Adipocyte (in vitro differentiated cells): Measurements from ENCODE around the gene MSANTD1.

Experiments
- DNase-seq: peaks from one replicate; pipeline ENCODE4 v3.0.0-alpha.2; 2015; ENCODE audit warnings: low read depth
- H3K27me3 ChIP-seq: replicated peaks from 2 replicates; pipeline ENCODE4 v1.7.0; 2013; ENCODE audit warnings: mild to moderate bottlenecking, low read length, moderate library complexity; ENCODE audit not compliant: control insufficient read depth, insufficient read depth
- H3K36me3 ChIP-seq: 2 replicates; pipeline ENCODE4 v1.7.0; 2013; ENCODE audit warnings: low read length, mild to moderate bottlenecking, moderate library complexity; ENCODE audit not compliant: control insufficient read depth, insufficient read depth, severe bottlenecking
- H3K4me1 ChIP-seq: 2 replicates; pipeline ENCODE4 v1.7.0; 2013; ENCODE audit warnings: mild to moderate bottlenecking, low read length, moderate library complexity; ENCODE audit not compliant: control insufficient read depth, insufficient read depth
- H3K4me3 ChIP-seq: 2 replicates; pipeline ENCODE4 v1.7.0; 2013; ENCODE audit warnings: mild to moderate bottlenecking, low read length, moderate library complexity
- H3K9ac ChIP-seq: 2 replicates; pipeline ENCODE4 v1.7.0; 2013; ENCODE audit warnings: mild to moderate bottlenecking, low read length, moderate library complexity
- H3K9me3 ChIP-seq: 2 replicates; pipeline ENCODE4 v1.7.0; 2013; ENCODE audit warnings: mild to moderate bottlenecking, low read length, moderate library complexity; ENCODE audit not compliant: control insufficient read depth

MSANTD1 gene

DNA sequence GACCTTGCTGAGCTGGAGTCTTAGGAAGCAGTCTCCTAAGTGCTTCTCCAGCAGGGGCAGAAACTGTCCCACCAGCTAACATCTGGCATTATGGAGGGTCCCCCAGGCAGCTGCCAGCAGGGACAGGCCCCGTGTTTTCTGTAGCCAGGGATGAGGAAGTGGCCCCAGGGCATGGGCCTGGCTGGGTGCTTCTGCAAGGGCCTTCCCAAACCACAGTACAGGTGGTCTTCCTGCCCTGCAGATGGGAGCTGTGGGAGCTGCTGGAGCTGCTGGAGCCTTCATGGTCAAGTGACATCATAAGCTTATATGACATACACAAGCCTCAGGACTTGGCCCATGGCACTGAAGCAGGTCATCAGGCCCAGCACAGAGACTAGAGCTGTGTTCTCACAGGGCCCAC, 5.0 kb upstream of the MSANTD1 start:
- no peak for DNase-seq
- H3K9ac ChIP-seq = no peak overlapping the region
- H3K27me3 ChIP-seq = no peaks in the 10 kb centered on the region
- H3K36me3 ChIP-seq = peaks cover 24% of the 10 kb centered on the region
- H3K4me3 ChIP-seq = no peak overlapping the region
- no peaks in the 10 kb centered on the region for H3K9me3 ChIP-seq
- H3K4me1 ChIP-seq = peaks cover 10% of the 10 kb centered on the region

DNA sequence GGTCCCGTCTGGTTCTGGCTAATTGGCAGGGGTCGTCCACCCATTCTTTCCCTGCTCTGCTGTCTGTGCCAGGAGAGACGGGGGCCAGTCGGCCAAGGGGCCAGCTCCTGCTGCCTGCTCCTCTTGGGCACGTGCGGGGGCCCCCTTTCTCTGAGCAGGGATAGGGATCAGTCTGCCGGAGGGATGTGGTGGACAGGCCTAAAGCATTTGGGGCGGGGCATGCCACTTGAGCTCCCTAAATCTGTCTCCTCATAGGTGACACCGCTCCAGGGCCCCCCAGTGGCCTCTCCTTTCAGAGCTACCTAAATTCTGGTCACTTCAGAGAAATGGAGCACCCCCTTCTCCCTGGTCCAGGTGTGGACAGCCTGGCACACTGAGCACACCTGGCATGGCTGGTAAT, 4.2 kb upstream of the MSANTD1 start:
- no peak for DNase-seq
- Histone ChIP-seq H3K4me3 (no peak overlapping the region), H3K4me1 (peaks cover 10% of the 10 kb centered on the region), H3K27me3 (no peaks in the 10 kb centered on the region), H3K9ac (no peak overlapping the region), H3K9me3 (no peaks in the 10 kb centered on the region), H3K36me3 (peaks cover 17% of the 10 kb centered on the region)

DNA sequence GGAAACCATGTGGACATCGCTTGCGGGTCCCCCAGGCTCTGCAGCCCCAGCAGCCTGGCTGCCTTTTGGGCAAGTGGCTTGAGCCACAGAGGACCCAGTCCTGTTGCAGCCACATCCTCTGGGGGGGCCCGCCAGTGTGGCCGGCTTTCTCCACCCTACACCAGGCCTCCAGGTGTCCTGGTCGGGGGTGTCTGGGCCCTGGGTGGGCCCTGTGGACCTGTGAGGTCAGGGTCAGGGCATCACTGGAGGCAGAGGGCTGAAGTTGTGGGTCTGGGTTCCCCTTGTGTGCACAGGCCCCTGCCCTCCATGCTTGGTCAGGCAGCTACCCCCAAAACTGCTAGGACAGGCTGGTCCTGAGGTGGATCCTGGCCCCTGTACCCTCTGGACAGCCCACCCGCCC, 3.3 kb upstream of the MSANTD1 start:
- Histone ChIP-seq H3K4me3 (no peak overlapping the region), H3K9me3 (no peaks in the 10 kb centered on the region), H3K4me1 (peaks cover 10% of the 10 kb centered on the region), H3K27me3 (no peaks in the 10 kb centered on the region), H3K36me3 (peaks cover 7% of the 10 kb centered on the region), H3K9ac (no peak overlapping the region)
- no peak for DNase-seq

DNA sequence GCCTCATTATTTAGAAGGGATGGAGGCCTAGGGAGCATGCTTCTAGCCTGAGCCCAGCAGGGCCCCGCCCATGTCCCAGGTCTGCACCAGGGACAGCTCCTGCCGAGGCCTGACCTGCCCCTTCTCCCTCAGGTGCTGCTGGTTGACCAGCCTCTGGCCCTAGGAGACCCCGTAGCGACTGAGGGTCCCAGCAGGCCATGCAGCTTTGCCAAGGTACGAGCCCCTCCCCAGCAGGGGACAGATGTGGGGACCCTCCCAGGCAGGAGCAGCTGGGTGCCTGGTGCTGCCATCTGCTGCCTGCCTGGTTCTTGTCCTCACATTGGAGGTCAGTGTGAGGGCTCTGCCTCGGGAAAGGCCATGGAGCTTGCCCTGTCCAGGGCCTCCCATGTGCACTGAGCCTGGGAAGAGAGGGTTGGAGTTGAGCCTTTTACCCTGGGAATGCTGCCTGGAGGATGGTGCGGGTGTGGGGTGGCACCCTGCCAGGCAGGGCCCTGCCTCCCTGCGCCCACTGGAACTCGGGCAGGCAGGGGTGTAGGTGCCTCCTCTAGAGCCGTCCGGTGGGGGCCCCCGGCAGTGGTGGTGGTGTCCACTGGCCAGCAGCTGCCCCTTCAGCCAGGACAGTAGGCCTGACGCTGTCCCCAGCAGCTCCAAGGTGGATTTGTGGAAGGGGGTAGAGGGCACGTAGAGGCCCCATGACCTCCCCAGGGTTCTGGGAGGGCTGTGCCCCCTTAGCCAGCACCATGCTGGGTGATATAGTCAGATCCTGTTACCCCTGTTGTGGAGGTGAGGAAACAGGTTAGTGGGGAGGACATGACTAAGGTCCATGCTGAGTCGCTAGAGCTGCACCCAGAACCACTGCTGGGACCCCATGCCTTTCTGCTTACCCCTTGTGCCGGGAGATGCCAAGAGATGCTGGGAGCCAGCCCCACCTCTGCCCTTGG, 2.2 kb upstream of the MSANTD1 start:
- Histone ChIP-seq H3K27me3 (no peaks in the 10 kb centered on the region), H3K36me3 (no peaks in the 10 kb centered on the region), H3K9ac (no peak overlapping the region), H3K4me1 (peaks cover 5% of the 10 kb centered on the region), H3K4me3 (no peak overlapping the region), H3K9me3 (no peaks in the 10 kb centered on the region)
- DNase-seq = no peak

DNA sequence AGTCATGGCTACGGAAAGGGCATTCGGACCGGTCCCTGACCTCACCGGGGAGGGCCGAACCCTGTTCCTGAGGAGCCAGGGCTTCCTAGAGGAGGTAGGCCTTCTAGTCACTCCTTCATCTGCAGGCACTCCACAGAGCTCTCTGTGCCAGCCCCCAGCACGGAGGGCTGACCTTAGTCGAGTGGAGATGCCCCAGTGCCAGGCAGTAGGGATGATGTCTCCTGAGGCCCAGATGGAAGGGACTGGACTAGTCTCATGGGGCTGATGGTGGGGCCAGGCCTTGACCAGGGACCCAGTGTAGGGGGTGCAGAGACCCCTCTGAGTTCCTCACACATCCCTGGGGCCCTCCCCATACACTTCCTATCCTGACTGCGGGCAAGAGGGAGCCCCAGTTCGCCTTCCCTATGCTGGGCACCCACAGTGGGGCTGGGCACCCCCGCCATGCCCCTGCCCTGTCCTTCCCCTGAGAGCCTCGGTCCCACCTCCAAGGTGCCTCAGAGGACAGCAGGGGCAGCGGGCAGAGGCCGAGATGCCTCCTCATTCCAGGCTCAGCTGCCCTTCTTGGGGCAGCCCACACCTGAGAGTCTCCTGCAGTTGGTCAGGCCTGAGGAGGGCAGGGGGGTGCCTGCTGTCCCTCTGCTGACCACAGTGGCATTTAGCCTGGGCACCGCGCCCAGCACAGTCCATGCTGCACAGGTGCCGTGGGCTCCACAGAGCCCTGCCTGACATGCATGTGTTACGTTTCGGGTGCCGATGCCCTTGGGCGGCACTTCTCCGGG, 1.4 kb upstream of the MSANTD1 start:
- no peak for DNase-seq
- Histone ChIP-seq H3K4me3 (no peak overlapping the region), H3K9ac (no peak overlapping the region), H3K9me3 (no peaks in the 10 kb centered on the region), H3K4me1 (no peaks in the 10 kb centered on the region), H3K27me3 (no peaks in the 10 kb centered on the region), H3K36me3 (no peaks in the 10 kb centered on the region)

DNA sequence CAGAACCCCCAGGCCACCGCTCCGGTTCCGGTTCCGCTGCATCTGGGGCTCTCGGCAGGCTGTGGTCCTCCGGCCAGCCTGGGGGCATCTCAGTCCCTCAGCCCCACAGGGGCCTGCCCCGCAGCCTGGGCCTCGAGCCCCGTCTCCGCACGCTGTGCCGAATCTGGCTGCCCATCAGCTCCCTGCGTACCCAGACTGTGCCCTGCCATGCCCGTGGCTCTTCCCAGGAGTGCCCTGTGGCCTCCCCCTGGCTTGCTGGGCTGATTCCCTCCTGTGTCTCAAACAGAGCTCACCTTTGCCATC, 830 bp upstream of the MSANTD1 start:
- H3K9me3 ChIP-seq = no peaks in the 10 kb centered on the region
- H3K27me3 ChIP-seq = no peaks in the 10 kb centered on the region
- no peak for DNase-seq
- H3K4me3 ChIP-seq = no peak overlapping the region
- no peak overlapping the region for H3K9ac ChIP-seq
- no peaks in the 10 kb centered on the region for H3K36me3 ChIP-seq
- no peaks in the 10 kb centered on the region for H3K4me1 ChIP-seq

DNA sequence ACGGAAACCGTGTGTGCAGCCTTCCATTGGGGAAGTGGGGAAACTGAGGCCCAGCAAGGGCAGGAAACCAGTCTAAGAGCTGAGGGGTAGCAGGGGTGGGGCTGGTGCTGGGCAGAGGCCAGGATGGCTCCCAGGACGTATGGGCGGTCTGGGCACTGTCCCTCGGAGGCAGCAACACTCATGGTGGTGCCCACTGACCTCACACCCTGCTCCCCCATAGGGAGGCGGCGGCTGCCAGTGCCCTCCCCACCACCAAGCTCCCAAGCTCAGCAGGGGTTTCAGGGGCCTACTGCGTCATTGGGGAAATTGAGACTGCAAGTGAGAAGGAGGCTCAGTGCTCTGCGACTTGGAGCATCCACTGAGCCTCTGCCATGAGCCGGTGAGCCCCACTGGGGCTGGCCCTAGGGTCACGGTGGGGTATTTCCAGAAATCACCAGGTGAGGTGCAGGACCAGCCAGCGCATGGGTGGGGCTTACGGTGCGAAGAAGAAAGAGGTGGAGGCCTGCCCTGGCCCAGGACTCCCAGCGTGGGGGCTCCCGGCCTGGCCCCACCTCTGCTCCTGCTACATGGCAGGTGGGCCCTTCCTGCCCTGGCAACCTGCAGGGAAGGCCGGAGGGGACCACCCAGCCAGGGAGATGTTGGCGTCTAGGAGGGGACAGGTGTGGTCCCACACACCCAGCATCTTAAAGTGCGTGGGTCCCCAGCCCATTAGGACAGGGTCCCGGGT, 915 bp downstream of the MSANTD1 start:
- no peak overlapping the region for H3K9ac ChIP-seq
- DNase-seq = no peak
- no peaks in the 10 kb centered on the region for H3K9me3 ChIP-seq
- H3K27me3 ChIP-seq = no peaks in the 10 kb centered on the region
- no peaks in the 10 kb centered on the region for H3K36me3 ChIP-seq
- H3K4me1 ChIP-seq = no peaks in the 10 kb centered on the region
- H3K4me3 ChIP-seq = no peak overlapping the region

DNA sequence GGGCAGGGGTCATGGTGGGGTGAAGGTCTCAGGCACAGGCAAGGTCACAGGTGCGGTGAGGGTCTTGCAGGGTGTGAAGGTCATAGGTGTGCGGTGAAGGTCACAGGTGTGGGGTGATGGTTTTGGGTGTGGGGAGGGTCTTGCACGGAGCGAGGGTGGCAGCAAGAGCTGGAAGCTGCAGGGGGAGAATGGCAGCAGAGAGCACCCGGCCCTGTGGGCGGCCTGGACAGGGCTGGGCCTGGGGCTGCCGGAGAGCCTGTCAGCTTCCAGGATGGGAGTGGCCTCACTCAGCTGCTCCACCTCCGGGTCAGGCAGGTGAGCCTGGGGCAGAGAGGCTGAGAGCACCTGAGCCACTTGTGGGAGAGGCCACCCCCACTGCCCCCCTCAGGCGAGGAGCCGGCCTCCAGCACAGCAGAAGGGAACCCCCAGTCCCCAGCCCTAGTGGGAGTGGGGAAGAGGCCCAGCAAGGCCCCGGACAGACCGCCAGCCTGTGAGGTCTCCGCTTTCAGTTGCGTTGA, 1.5 kb downstream of the MSANTD1 start:
- no peak overlapping the region for H3K9ac ChIP-seq
- no peaks in the 10 kb centered on the region for H3K36me3 ChIP-seq
- H3K27me3 ChIP-seq = no peaks in the 10 kb centered on the region
- H3K9me3 ChIP-seq = no peaks in the 10 kb centered on the region
- H3K4me1 ChIP-seq = no peaks in the 10 kb centered on the region
- H3K4me3 ChIP-seq = no peak overlapping the region
- DNase-seq = no peak

DNA sequence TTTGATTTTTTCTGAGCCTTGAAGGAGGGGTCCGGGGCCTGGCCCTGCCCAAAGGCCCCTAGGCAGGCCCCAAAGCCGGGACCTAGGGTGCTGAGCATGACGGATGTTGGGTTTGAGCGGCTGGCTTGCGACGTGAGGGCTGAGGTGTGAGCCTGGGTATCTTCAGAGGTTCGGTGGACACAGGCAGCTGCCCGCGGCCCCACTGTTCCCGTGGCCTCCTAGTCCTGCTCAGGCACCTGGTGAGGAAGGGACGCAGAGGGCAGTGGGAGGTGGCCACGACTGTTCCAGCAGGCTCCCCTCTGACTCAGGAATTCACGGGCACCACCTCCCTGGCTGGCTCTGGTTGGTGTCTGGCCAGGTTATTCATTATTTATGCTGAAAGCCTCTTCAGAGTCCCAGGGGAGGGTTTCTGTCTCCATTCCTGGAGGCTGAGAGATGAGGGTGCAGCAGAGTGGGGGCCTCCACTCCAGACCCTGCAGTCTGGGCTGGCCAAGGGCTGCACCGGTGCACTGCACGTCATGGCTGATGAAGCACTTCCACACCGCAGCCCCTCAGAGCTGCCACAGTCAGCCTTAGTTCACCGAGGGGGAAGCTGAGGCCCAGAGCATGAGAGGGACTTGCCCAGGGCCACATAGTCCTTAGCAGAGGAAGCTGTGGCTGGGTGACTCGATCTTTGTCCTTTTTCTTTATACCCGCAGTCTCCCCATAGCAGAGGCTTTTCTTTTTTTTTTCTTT, 2.2 kb downstream of the MSANTD1 start:
- no peak for DNase-seq
- Histone ChIP-seq H3K27me3 (no peaks in the 10 kb centered on the region), H3K36me3 (no peaks in the 10 kb centered on the region), H3K4me3 (no peak overlapping the region), H3K9ac (no peak overlapping the region), H3K9me3 (no peaks in the 10 kb centered on the region), H3K4me1 (no peaks in the 10 kb centered on the region)

DNA sequence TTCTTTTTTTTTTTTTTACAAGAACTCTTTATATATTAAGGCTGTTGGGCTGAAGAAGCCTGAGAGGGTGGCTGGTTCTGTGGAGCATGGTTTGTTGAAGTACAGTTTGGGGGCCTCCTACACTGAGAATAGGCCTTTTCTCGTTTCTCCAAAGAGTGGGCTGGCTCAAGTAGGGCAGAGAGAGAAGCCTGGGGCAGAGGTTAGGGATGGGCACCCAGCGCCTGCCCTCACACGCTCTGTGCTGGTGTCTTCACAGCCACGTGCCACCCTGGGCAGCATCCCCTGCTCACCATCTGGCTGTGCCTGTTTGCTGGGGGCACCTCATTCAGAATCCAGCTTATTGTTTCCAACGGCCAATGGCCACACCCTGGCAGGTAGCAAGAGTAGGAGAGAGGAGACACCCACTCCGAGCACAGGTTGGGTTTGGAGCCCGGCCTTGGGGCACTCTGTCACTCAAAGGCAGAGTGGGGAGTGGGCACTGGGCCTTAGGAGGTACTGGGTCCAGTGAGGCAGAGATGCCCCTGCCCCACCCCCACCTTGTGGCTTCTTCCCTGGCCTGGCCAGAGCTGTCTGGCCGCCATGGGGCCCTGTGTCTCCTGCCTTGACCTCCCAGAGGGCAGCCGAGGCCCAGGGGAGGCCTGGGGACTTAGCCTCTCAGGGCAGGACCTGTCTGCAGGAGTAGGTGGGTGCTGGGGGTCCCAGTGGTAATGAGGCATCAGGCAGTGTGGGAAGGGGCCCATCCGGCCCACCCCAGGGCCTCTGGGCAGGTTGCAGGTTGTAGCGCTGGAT, 2.9 kb downstream of the MSANTD1 start:
- no peaks in the 10 kb centered on the region for H3K9me3 ChIP-seq
- no peak overlapping the region for H3K9ac ChIP-seq
- H3K4me3 ChIP-seq = no peak overlapping the region
- DNase-seq = no peak
- no peaks in the 10 kb centered on the region for H3K36me3 ChIP-seq
- H3K27me3 ChIP-seq = no peaks in the 10 kb centered on the region
- no peaks in the 10 kb centered on the region for H3K4me1 ChIP-seq
